Measurements from ENCODE around the gene WSB2. TPM values are rescaled to one million over a fixed set of nuclear protein-coding genes. Genes with fewer than 3 reads are reported as not detected.
"Not testable (repeated sequence)": the region's sequence is repeated elsewhere in the genome, so short reads cannot be mapped to it uniquely, and the experiment has no call there.

The WSB2 gene
- total and polyA plus RNA-seq, 9 donors, result 14.8 to 51.0 (median 31.9) TPM

GRCh38 chr12:118022728-118023109 lies 38.3 kb downstream of the WSB2 start:
- no peak for DNase-seq
- intact Hi-C loops (cut with DNase I), result no loop called here
- Histone ChIP-seq H3K36me3 (no peaks in the 10 kb centered on the region), H3K27me3 (no peaks in the 10 kb centered on the region), H3K27ac (no peak overlapping the region), H3K9me3 (no peaks in the 10 kb centered on the region), H3K4me1 (ENCODE audit: insufficient read depth) (peaks cover under 1% of the 10 kb centered on the region), H3K4me3 (no peak overlapping the region)
- WGBS, 3 donors, result 89 to 94% (median 89%) methylated on average over 3 of the region's 3 CpGs
- TF ChIP-seq, protein P1, sequence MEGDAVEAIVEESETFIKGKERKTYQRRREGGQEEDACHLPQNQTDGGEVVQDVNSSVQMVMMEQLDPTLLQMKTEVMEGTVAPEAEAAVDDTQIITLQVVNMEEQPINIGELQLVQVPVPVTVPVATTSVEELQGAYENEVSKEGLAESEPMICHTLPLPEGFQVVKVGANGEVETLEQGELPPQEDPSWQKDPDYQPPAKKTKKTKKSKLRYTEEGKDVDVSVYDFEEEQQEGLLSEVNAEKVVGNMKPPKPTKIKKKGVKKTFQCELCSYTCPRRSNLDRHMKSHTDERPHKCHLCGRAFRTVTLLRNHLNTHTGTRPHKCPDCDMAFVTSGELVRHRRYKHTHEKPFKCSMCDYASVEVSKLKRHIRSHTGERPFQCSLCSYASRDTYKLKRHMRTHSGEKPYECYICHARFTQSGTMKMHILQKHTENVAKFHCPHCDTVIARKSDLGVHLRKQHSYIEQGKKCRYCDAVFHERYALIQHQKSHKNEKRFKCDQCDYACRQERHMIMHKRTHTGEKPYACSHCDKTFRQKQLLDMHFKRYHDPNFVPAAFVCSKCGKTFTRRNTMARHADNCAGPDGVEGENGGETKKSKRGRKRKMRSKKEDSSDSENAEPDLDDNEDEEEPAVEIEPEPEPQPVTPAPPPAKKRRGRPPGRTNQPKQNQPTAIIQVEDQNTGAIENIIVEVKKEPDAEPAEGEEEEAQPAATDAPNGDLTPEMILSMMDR (IDR thresholded peaks at IDR 0.05), result no peak
- TF ChIP-seq POLR2A (IDR thresholded peaks at IDR 0.05) (no peak), EP300 (IDR thresholded peaks at IDR 0.05) (no peak)

DNA sequence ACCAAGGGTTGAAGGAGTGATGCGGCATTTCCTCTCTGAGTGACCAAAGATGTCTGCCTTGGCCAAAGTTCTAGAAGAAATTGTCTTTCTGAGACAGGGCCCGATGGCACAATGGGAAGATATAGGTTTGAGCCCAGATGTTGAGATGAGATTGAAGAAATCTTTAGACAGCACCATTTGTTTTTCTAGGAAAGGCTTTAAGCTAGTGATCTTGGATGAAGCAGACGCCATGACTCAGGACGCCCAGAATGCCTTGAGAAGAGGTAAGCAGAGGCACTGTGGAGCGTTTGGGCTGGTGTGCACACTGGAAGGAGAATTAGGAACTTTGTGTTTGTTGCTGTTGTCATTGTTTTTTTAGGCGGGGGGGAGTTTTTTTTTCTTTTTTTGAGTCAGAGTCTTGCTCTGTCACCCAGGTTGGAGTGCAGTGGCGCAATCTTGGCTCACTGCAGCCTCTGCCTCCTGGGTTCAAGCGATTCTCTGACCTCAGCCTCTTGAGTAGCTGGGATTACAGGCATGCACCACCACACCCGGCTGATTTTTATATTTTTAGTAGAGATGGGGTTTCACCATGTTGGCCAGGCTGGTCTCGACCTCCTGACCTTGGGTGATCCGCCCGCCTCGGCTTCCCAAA lies 38.8 kb downstream of the WSB2 start:
- DNase-seq; H3K27ac ChIP-seq; H3K4me1 ChIP-seq (ENCODE audit: insufficient read depth); H3K4me3 ChIP-seq; H3K36me3 ChIP-seq; H3K27me3 ChIP-seq; intact Hi-C loops (cut with DNase I); H3K9me3 ChIP-seq: not testable (repeated sequence)
- whole genome bisulfite sequencing, 3 donors, result 92 to 94% (median 94%) methylated on average over 13 of the region's 13 CpGs

DNA sequence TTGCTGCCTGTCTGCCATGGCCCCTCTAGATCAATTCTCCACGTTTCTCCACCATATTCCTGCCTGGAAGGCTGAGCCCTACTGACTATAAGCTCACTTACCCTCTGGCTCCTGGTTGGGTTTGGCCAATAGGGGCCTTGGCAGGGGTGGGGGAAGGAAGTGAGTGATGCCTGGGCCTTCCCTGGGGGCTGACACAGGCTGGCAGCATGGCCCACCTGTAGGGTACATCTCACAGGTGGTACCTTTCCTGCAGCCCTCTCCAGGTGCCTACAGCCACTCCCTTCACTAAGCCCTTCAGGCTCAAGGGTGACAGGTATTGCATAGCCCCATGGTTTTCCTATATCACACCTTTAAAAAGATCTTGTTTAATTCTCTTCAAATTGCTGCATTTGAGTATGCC lies 40.9 kb downstream of the WSB2 start:
- no peak for DNase-seq
- intact Hi-C loops (cut with DNase I), result no loop called here
- Histone ChIP-seq H3K4me1 (ENCODE audit: insufficient read depth) (peaks cover 6% of the 10 kb centered on the region), H3K27ac (no peak overlapping the region), H3K4me3 (no peak overlapping the region), H3K27me3 (no peaks in the 10 kb centered on the region), H3K9me3 (no peaks in the 10 kb centered on the region), H3K36me3 (no peaks in the 10 kb centered on the region)
- WGBS, 3 donors, result 77 to 95% (median 89%) methylated on average over 1 of the region's 1 CpG
- TF ChIP-seq POLR2A (IDR thresholded peaks at IDR 0.05) (no peak), EP300 (IDR thresholded peaks at IDR 0.05) (no peak)
- TF ChIP-seq, protein P1 (IDR thresholded peaks at IDR 0.05), result no peak

GRCh38 chr12:118017926-118018325 lies 43.1 kb downstream of the WSB2 start:
- Histone ChIP-seq H3K27ac (no peak overlapping the region), H3K9me3 (no peaks in the 10 kb centered on the region), H3K4me3 (no peak overlapping the region), H3K27me3 (no peaks in the 10 kb centered on the region), H3K36me3 (no peaks in the 10 kb centered on the region), H3K4me1 (ENCODE audit: insufficient read depth) (peaks cover 6% of the 10 kb centered on the region)
- no peak for DNase-seq
- intact Hi-C loops (cut with DNase I), result loop anchor here in 1 of 4 donors (10.0 kb wide), 1 partner anchor 1293 kb away; no protein-coding TSS in a partner anchor
- TF ChIP-seq POLR2A (IDR thresholded peaks at IDR 0.05) (no peak), EP300 (IDR thresholded peaks at IDR 0.05) (no peak)
- TF ChIP-seq, protein P1 (IDR thresholded peaks at IDR 0.05), result no peak

DNA sequence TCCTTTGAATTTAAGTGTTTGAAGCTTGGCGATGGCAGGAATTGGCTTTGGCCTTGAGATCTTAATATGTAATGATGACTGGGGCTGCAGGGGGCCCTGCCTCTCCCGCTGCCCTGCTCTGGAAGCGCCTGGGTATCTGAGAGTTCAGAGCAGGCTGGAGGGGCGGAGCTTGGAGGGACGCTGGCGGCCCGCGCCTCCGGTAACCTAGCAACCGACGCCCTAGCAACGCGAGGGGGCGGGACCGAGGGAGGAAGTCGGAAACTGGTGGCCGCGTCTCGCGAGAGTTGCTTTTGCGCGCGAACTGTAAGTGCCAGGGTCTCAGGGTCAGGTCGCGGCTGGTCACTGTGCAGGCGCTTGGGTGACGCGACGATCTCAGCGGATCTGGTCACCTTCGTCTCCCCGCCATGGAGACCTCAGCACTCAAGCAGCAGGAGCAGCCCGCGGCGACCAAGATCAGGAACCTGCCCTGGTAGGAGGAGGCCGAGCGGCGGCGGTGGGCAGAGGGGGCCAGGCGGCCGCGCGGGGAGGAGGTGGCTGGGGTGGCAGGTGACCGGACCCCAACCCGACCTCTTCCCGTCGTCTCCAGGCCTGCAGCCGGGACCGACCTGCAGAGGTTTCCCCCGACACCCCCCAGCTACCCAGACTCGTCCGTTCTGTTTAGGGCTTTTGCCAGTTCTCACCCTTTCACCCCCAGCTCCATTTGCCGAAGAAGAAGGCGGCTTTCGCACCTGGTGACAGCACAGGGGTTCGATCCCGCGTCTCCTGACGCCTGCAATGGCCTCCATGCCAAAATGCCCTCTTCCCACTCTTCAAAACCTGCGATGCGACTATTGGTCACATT lies 44.3 kb downstream of the WSB2 start, which contains the start of gene RFC5:
RFC5 (plus strand) TSS at position 280 of the 841 bp plus-strand sequence; CDS start at position 405, 125 bp downstream.
- Histone ChIP-seq H3K27ac (no peak within 1 kb of the TSS), H3K4me1 (ENCODE audit: insufficient read depth) (peaks cover 6% of the 10 kb centered on the region), H3K4me3 (peak within 1 kb of the TSS; percentile 96), H3K9me3 (no peaks in the 10 kb centered on the region), H3K36me3 (no peaks in the 10 kb centered on the region), H3K27me3 (no peaks in the 10 kb centered on the region)
- WGBS, 3 donors, result 0% methylated on average over 61 of the region's 61 CpGs
- DNase-seq, result peak; percentile 97 to 99 (median 99)
- intact Hi-C loops (cut with DNase I), result loop anchor here in 1 of 4 donors (10.0 kb wide), 1 partner anchor 1292 kb away; no protein-coding TSS in a partner anchor
- TF ChIP-seq, protein P1 (IDR thresholded peaks at IDR 0.05), result no peak
- TF ChIP-seq EP300 (IDR thresholded peaks at IDR 0.05) (no peak), POLR2A (IDR thresholded peaks at IDR 0.05) (no peak)

Measured in ovary (tissue), 9 donors.